OCI-LY3 (cell line): ENCODE data around the gene ASIC2.

Experiments
- H2AFZ ChIP-seq: fragments of 200-600, 300-600 bp; shearing (Covaris generic); 2 replicates; pipeline ENCODE4 v1.6.0; 2014; ENCODE audit warnings: antibody characterized with exemption, low read depth, low read length
- H3K27ac ChIP-seq: fragments of 200-600, 300-600 bp; sonication (generic); 2 replicates; pipeline ENCODE4 v1.5.1; 2014; ENCODE audit warnings: mild to moderate bottlenecking, low read length, moderate library complexity, mixed read lengths
- H3K27me3 ChIP-seq: fragments of 200-600, 300-600 bp; sonication (generic); 2 replicates; pipeline ENCODE4 v1.6.1; 2014; ENCODE audit warnings: low read depth, low read length, mixed read lengths
- H3K36me3 ChIP-seq: fragments of 200-600, 300-600 bp; sonication (generic); replicated peaks from 2 replicates; pipeline ENCODE3; 2014; ENCODE audit warnings: low read depth, low read length, mixed read lengths
- H3K4me1 ChIP-seq: fragments of 300-600, 200-600 bp; sonication (generic); 2 replicates; pipeline ENCODE4 v1.6.1; 2014; ENCODE audit warnings: low read length, mixed read lengths
- H3K4me2 ChIP-seq: fragments of 200-600, 300-600 bp; sonication (generic); 2 replicates; pipeline ENCODE4 v1.6.1; 2014; ENCODE audit warnings: low read length, mixed read lengths
- H3K4me3 ChIP-seq: fragments of 300-600, 200-600 bp; sonication (generic); 2 replicates; pipeline ENCODE4 v1.5.1; 2014; ENCODE audit warnings: antibody characterized with exemption, mild to moderate bottlenecking, low read length, moderate library complexity
- H3K79me2 ChIP-seq: fragments of 300-600, 200-600 bp; shearing (Covaris generic); 2 replicates; pipeline ENCODE4 v1.6.1; 2014; ENCODE audit warnings: mild to moderate bottlenecking, low read length, mixed read lengths
- H3K9ac ChIP-seq: fragments of 300-600, 200-600 bp; shearing (Covaris generic); 2 replicates; pipeline ENCODE4 v1.6.0; 2014; ENCODE audit warnings: mild to moderate bottlenecking, low read length, moderate library complexity
- H3K9me3 ChIP-seq: fragments of 200-600, 300-600 bp; shearing (Covaris generic); 2 replicates; pipeline ENCODE4 v1.6.1; 2014; ENCODE audit warnings: low read length, mixed read lengths; ENCODE audit not compliant: insufficient read depth
- H4K20me1 ChIP-seq: fragments of 200-600, 300-600 bp; sonication (generic); 2 replicates; pipeline ENCODE4 v1.6.1; 2016; ENCODE audit warnings: low read length, mixed read lengths; ENCODE audit not compliant: insufficient read depth
- CTCF ChIP-seq: fragments of 200-600, 300-600 bp; sonication (generic); IDR thresholded peaks from 2 replicates; pipeline ENCODE4 v1.5.1; 2014; ENCODE audit warnings: antibody characterized with exemption, low read length, low read depth
- EZH2phosphoT487 ChIP-seq: fragments of 200-600 bp; shearing (Covaris generic); IDR thresholded peaks from 2 replicates; pipeline ENCODE4 v1.6.1; 2018; ENCODE audit warnings: antibody characterized with exemption, mixed run types, low read depth

ASIC2 gene

GRCh38 chr17:33086041-33086440, 207.1 kb downstream of the ASIC2 start:
- TF ChIP-seq CTCF: no peak
- no peak for TF ChIP-seq EZH2phosphoT487
- H3K36me3 ChIP-seq: no peaks in the 10 kb centered on the region
- no peaks in the 10 kb centered on the region for H4K20me1 ChIP-seq
- H3K79me2 ChIP-seq: no peaks in the 10 kb centered on the region
- no peaks in the 10 kb centered on the region for H3K4me1 ChIP-seq
- H3K27ac ChIP-seq: no peak overlapping the region
- H3K4me3 ChIP-seq: no peak overlapping the region
- H3K9me3 ChIP-seq: no peaks in the 10 kb centered on the region
- no peak overlapping the region for H3K4me2 ChIP-seq
- peaks cover 57% of the 10 kb centered on the region for H3K27me3 ChIP-seq
- H3K9ac ChIP-seq: no peak overlapping the region
- H2AFZ ChIP-seq: no peak overlapping the region

GRCh38 chr17:33085256-33085655, 207.8 kb downstream of the ASIC2 start:
- Histone ChIP-seq H3K4me3 (no peak overlapping the region), H3K27ac (no peak overlapping the region), H2AFZ (no peak overlapping the region), H3K36me3 (no peaks in the 10 kb centered on the region), H3K4me1 (no peaks in the 10 kb centered on the region), H3K9me3 (no peaks in the 10 kb centered on the region), H4K20me1 (no peaks in the 10 kb centered on the region), H3K27me3 (peaks cover 61% of the 10 kb centered on the region), H3K79me2 (no peaks in the 10 kb centered on the region), H3K4me2 (no peak overlapping the region), H3K9ac (no peak overlapping the region)
- TF ChIP-seq EZH2phosphoT487 (no peak), CTCF (no peak)

- no peaks in the 10 kb centered on the region for H3K4me1 ChIP-seq
- H2AFZ ChIP-seq: no peak overlapping the region
- peaks cover 57% of the 10 kb centered on the region for H3K27me3 ChIP-seq
- no peak overlapping the region for H3K27ac ChIP-seq
- H3K36me3 ChIP-seq: no peaks in the 10 kb centered on the region
- H3K4me2 ChIP-seq: no peak overlapping the region
- H4K20me1 ChIP-seq: no peaks in the 10 kb centered on the region
- no peak overlapping the region for H3K4me3 ChIP-seq
- TF ChIP-seq CTCF (no peak), EZH2phosphoT487 (no peak)
- H3K9me3 ChIP-seq: no peaks in the 10 kb centered on the region
- no peak overlapping the region for H3K9ac ChIP-seq
- no peaks in the 10 kb centered on the region for H3K79me2 ChIP-seq
Observed at GRCh38 chr17:33084755-33085154, 208.3 kb downstream of the ASIC2 start.

- Histone ChIP-seq H3K4me1 (no peaks in the 10 kb centered on the region), H3K27me3 (peaks cover 55% of the 10 kb centered on the region), H3K4me2 (no peak overlapping the region), H3K9ac (no peak overlapping the region), H3K4me3 (no peak overlapping the region), H4K20me1 (no peaks in the 10 kb centered on the region), H3K27ac (no peak overlapping the region), H3K9me3 (no peaks in the 10 kb centered on the region), H3K79me2 (no peaks in the 10 kb centered on the region), H3K36me3 (no peaks in the 10 kb centered on the region), H2AFZ (no peak overlapping the region)
- TF ChIP-seq EZH2phosphoT487 (peak; percentile 41; the same call in 1 of the 2 replicates), CTCF (no peak)
Observed at GRCh38 chr17:33082529-33083173, 210.4 kb downstream of the ASIC2 start.
